Measurements from ENCODE around the gene IL1A. TPM values are rescaled to one million over a fixed set of nuclear protein-coding genes. Genes with fewer than 3 reads are reported as not detected.

The IL1A gene
- total RNA-seq, 2 donors from 2014 or later, result 0.73 to 1.0 TPM

- no peak overlapping the region for H3K4me3 ChIP-seq (ENCODE audit: low read length)
- H3K9me3 Mint-ChIP-seq, result peaks cover under 1% of the 10 kb centered on the region
- H3K4me1 Mint-ChIP-seq, result no peaks in the 10 kb centered on the region
- 87 to 100% methylated on average over 2 of the region's 2 CpGs for WGBS, 2 experiments (ENCODE audit: insufficient coverage in 1 of 2, insufficient read length in 1 of 2)
- no peak overlapping the region for H3K27ac Mint-ChIP-seq
- no peak overlapping the region for H3K4me3 Mint-ChIP-seq
- H3K36me3 ChIP-seq (ENCODE audit: control insufficient read depth, insufficient read depth, low read length), result no peaks in the 10 kb centered on the region
- no peak for TF ChIP-seq CTCF (conservative IDR thresholded peaks at IDR 0.05)
- no peak for DNase-seq
- no peaks in the 10 kb centered on the region for H3K4me1 ChIP-seq (ENCODE audit: control insufficient read depth, insufficient read depth, low read length)
- H3K27me3 Mint-ChIP-seq (ENCODE audit: insufficient read depth), result no peaks in the 10 kb centered on the region
- no peak overlapping the region for H3K9ac ChIP-seq (ENCODE audit: extremely low read depth, low read length, poor library complexity, severe bottlenecking)
- no peaks in the 10 kb centered on the region for H3K27me3 ChIP-seq (ENCODE audit: control insufficient read depth, insufficient read depth, low read length, poor library complexity, severe bottlenecking)
- peaks cover 4% of the 10 kb centered on the region for H3K9me3 ChIP-seq (ENCODE audit: control insufficient read depth, low read length)
- no peak overlapping the region for H3K27ac ChIP-seq (ENCODE audit: low read depth, low read length)
- H3K36me3 Mint-ChIP-seq (ENCODE audit: low read depth), result peaks cover 3% of the 10 kb centered on the region
These were observed 11.3 kb downstream of the IL1A start for GRCh38 chr2:112772911-112773475.

GRCh38 chr2:112772322-112772721 lies 12.0 kb downstream of the IL1A start:
- Mint-ChIP-seq H3K9me3 (peaks cover 7% of the 10 kb centered on the region), H3K36me3 (ENCODE audit: low read depth) (no peaks in the 10 kb centered on the region), H3K27ac (no peak overlapping the region), H3K27me3 (ENCODE audit: insufficient read depth) (no peaks in the 10 kb centered on the region), H3K4me1 (no peaks in the 10 kb centered on the region), H3K4me3 (no peak overlapping the region)
- WGBS, 2 experiments (ENCODE audit: insufficient coverage in 1 of 2, insufficient read length in 1 of 2), result 79 to 86% methylated on average over 3 to 4 of the region's 4 CpGs
- Histone ChIP-seq H3K4me3 (ENCODE audit: low read length) (no peak overlapping the region), H3K36me3 (ENCODE audit: control insufficient read depth, insufficient read depth, low read length) (no peaks in the 10 kb centered on the region), H3K27me3 (ENCODE audit: control insufficient read depth, insufficient read depth, low read length, poor library complexity, severe bottlenecking) (no peaks in the 10 kb centered on the region), H3K9me3 (ENCODE audit: control insufficient read depth, low read length) (peaks cover 10% of the 10 kb centered on the region), H3K9ac (ENCODE audit: extremely low read depth, low read length, poor library complexity, severe bottlenecking) (no peak overlapping the region), H3K4me1 (ENCODE audit: control insufficient read depth, insufficient read depth, low read length) (no peaks in the 10 kb centered on the region), H3K27ac (ENCODE audit: low read depth, low read length) (no peak overlapping the region)
- TF ChIP-seq CTCF (conservative IDR thresholded peaks at IDR 0.05), result no peak
- DNase-seq, result no peak

- no peak overlapping the region for H3K4me3 Mint-ChIP-seq
- H3K36me3 ChIP-seq (ENCODE audit: control insufficient read depth, insufficient read depth, low read length), result no peaks in the 10 kb centered on the region
- no peak overlapping the region for H3K27ac ChIP-seq (ENCODE audit: low read depth, low read length)
- H3K27me3 ChIP-seq (ENCODE audit: control insufficient read depth, insufficient read depth, low read length, poor library complexity, severe bottlenecking), result no peaks in the 10 kb centered on the region
- no peaks in the 10 kb centered on the region for H3K27me3 Mint-ChIP-seq (ENCODE audit: insufficient read depth)
- no peak for DNase-seq
- no peaks in the 10 kb centered on the region for H3K36me3 Mint-ChIP-seq (ENCODE audit: low read depth)
- no peak overlapping the region for H3K27ac Mint-ChIP-seq
- H3K4me1 ChIP-seq (ENCODE audit: control insufficient read depth, insufficient read depth, low read length), result peaks cover 3% of the 10 kb centered on the region
- no peak overlapping the region for H3K4me3 ChIP-seq (ENCODE audit: low read length)
- peaks cover 13% of the 10 kb centered on the region for H3K9me3 ChIP-seq (ENCODE audit: control insufficient read depth, low read length)
- WGBS, 2 experiments (ENCODE audit: insufficient coverage in 1 of 2, insufficient read length in 1 of 2), result 89 to 100% methylated on average over 1 of the region's 1 CpG
- H3K4me1 Mint-ChIP-seq, result peaks cover 4% of the 10 kb centered on the region
- H3K9me3 Mint-ChIP-seq, result peaks cover 9% of the 10 kb centered on the region
- TF ChIP-seq CTCF (conservative IDR thresholded peaks at IDR 0.05), result peak; percentile 43
- H3K9ac ChIP-seq (ENCODE audit: extremely low read depth, low read length, poor library complexity, severe bottlenecking), result no peak overlapping the region
These were observed 15.9 kb downstream of the IL1A start for GRCh38 chr2:112768432-112768831.

Measured in endodermal cell (in vitro differentiated cells).